ENCODE results near the gene SLC12A4. TPM values are rescaled to one million over a fixed set of nuclear protein-coding genes. Genes with fewer than 3 reads are reported as not detected.
A peak's percentile ranks its signal among the peaks of the same experiment; 100 is the strongest.
"Not testable (repeated sequence)": the region's sequence is repeated elsewhere in the genome, so short reads cannot be mapped to it uniquely, and the experiment has no call there.

The SLC12A4 gene
- total RNA-seq, 4 donors from 2014 or later = 25.6 to 137 (median 62.3) TPM

DNA sequence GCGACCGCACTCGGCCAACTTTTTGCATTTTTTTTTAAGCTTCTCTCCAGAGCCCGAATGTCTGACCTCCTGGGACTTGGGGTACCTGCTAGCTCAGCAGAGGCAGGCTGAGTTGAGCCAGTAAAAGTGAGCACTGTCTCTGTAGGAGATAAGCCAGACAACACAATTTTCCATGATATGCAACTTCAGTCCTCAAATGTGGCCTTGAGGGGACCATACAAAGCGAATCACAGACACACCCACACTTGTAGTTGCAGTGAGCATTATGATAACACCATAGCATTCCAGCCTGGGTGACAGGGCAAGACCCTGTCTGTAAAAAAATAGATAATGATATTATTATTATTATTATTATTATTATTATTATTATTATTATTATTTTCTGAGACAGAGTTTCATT, 28.2 kb upstream of the SLC12A4 start:
- no peak overlapping the region for H3K27ac ChIP-seq
- intact Hi-C loops (cut with DNase I; ENCODE audit: low total_unique reads) = no loop called here
- H3K36me3 ChIP-seq = no peaks in the 10 kb centered on the region
- no peaks in the 10 kb centered on the region for H3K27me3 ChIP-seq
- H3K4me1 ChIP-seq = peaks cover 0 to 11% of the 10 kb centered on the region in 2 donors
- H3K9me3 ChIP-seq = no peaks in the 10 kb centered on the region
- no peak for TF ChIP-seq POLR2A (IDR thresholded peaks at IDR 0.05)
- TF ChIP-seq, protein P1, sequence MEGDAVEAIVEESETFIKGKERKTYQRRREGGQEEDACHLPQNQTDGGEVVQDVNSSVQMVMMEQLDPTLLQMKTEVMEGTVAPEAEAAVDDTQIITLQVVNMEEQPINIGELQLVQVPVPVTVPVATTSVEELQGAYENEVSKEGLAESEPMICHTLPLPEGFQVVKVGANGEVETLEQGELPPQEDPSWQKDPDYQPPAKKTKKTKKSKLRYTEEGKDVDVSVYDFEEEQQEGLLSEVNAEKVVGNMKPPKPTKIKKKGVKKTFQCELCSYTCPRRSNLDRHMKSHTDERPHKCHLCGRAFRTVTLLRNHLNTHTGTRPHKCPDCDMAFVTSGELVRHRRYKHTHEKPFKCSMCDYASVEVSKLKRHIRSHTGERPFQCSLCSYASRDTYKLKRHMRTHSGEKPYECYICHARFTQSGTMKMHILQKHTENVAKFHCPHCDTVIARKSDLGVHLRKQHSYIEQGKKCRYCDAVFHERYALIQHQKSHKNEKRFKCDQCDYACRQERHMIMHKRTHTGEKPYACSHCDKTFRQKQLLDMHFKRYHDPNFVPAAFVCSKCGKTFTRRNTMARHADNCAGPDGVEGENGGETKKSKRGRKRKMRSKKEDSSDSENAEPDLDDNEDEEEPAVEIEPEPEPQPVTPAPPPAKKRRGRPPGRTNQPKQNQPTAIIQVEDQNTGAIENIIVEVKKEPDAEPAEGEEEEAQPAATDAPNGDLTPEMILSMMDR (IDR thresholded peaks at IDR 0.05) = no peak
- no peak for DNase-seq
- no peak overlapping the region for H3K4me3 ChIP-seq

DNA sequence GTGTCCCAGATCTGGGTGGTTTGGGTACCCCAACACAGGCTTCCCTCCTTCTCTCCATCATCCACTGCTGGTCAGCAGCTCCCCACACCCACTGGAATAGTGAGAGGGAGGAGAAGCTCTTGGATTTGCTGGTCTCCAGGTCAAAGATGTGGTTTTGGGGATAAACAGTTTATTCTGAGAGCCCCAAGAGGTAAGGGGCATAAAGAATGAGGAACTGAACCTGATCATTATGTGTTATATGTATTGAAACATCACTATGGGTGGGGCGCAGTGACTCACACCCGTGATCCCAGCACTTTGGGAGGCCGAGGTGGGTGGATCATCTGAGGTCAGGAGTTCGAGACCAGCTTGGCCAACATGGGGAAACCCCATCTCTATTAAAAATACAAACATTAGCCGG, 27.0 kb upstream of the SLC12A4 start:
- intact Hi-C loops (cut with DNase I; ENCODE audit: low total_unique reads) = no loop called here
- no peak overlapping the region for H3K4me3 ChIP-seq
- no peaks in the 10 kb centered on the region for H3K36me3 ChIP-seq
- H3K27ac ChIP-seq = no peak overlapping the region
- DNase-seq = no peak
- TF ChIP-seq, protein P1 (IDR thresholded peaks at IDR 0.05) = no peak
- TF ChIP-seq POLR2A (IDR thresholded peaks at IDR 0.05) = no peak
- H3K9me3 ChIP-seq = no peaks in the 10 kb centered on the region
- no peaks in the 10 kb centered on the region for H3K27me3 ChIP-seq
- H3K4me1 ChIP-seq = peaks cover 0 to 11% of the 10 kb centered on the region in 2 donors

DNA sequence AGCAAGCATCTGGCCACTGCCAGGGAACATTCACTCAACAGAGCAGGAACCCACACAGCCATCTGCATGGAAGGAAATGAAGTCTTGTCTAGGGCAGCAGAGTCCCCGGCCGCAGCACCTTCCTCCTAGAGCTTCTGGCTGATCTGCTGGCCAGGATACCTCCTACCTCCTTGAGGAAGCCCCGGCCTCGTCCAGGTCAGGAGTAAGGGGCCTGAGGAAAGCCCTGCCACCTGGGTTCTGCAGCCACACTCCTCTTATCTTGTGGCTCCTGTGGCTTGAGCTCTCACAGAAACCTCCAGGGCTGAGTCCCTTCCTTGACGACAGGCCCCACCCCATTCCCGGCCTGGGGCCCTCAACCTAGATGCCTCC, 25.6 kb upstream of the SLC12A4 start:
- H3K9me3 ChIP-seq; H3K36me3 ChIP-seq; H3K27me3 ChIP-seq; H3K4me3 ChIP-seq; intact Hi-C loops (cut with DNase I; ENCODE audit: low total_unique reads); DNase-seq: not testable (repeated sequence)
- H3K27ac ChIP-seq = peak overlapping the region; percentile 45 to 74
- H3K4me1 ChIP-seq = peaks cover 0 to 11% of the 10 kb centered on the region in 2 donors

DNA sequence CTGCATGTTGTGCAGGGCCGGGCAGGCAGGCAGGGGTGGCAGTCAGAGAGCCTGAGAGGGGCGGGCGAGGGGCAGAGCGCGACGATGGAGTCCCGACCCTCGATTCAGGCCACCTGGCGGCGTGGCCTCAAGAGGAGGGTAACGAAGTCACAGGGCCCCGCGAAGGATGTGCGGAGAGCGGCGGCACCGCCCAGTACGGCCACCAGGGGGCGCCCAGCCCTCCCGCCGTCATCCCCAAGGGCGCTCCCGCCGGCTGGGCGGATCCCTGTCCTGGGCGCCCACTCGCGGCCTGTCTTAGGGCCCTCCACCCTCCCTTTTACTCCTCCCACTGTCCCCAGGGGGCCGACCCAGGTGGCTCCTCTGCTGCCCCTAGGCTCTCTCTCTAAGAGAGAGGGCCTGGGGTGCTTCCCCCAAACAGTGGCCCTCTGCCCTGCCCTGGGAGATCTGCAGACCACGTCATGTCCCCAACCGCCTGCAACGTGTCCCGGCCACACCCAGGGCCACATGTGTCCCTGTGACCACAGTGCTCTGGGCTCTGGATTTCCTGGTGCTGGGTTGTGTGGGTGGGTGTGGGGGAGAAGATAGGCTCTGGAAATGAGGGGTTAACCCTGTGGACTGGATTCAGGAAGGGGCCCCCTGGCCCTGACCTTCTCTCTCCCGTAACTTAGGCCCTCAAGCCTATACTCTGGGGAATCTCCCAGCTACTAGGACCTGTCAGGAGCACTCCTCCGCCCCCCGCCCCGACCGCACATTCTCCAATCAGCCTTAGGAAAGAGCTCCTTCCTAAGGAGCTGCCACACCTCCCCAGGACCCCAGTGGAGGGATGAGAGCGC, 25.0 kb upstream of the SLC12A4 start:
- H3K27me3 ChIP-seq = no peaks in the 10 kb centered on the region
- intact Hi-C loops (cut with DNase I; ENCODE audit: low total_unique reads) = no loop called here
- peak; percentile 72 to 77 for DNase-seq
- H3K27ac ChIP-seq = peak overlapping the region; percentile 45 to 74
- peak in 1 of 2 donors; percentile 35 for TF ChIP-seq POLR2A (IDR thresholded peaks at IDR 0.05)
- TF ChIP-seq, protein P1 (IDR thresholded peaks at IDR 0.05) = peak; percentile 96 to 99 (median 97)
- H3K4me3 ChIP-seq = peak overlapping the region; percentile 14 to 25
- H3K36me3 ChIP-seq = no peaks in the 10 kb centered on the region
- H3K9me3 ChIP-seq = no peaks in the 10 kb centered on the region
- peaks cover 0 to 11% of the 10 kb centered on the region in 2 donors for H3K4me1 ChIP-seq

DNA sequence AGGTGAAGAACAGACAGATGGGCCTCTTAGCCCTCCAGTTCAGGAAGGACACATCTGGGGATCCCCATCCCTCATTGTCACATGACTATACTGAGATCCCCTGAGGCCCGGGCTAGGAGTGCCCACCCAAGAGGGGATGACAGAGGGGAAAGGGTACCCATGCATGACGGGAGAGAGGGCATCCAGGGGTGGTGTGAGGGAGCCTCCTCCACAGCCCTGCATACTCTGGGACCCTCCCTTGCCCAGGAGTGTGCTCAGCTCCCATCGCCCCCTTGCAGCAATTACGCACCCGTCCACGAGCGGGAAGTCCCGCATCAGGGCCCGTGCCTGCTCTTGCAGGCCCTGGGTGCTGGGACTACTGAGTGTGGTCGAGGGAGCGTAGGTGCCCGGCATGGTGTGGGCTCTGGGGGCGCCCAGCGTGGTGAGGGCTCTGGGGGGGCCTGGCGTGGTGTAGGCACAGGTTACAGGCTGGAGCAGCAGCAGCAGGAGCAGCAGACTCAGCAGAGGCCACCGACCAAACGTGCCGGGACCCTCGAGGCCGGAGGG, 24.3 kb upstream of the SLC12A4 start:
- H3K4me3 ChIP-seq = peak overlapping the region in 1 of 2 donors; percentile 25
- H3K4me1 ChIP-seq = peaks cover 0 to 11% of the 10 kb centered on the region in 2 donors
- DNase-seq = no peak
- H3K9me3 ChIP-seq = no peaks in the 10 kb centered on the region
- H3K27me3 ChIP-seq = no peaks in the 10 kb centered on the region
- H3K36me3 ChIP-seq = no peaks in the 10 kb centered on the region
- TF ChIP-seq, protein P1 (IDR thresholded peaks at IDR 0.05) = no peak
- no peak for TF ChIP-seq POLR2A (IDR thresholded peaks at IDR 0.05)
- intact Hi-C loops (cut with DNase I; ENCODE audit: low total_unique reads) = no loop called here
- peak overlapping the region in 1 of 2 donors; percentile 74 for H3K27ac ChIP-seq

All from uterus (tissue), 4 donors.